ENCODE data around the gene CREB5. TPM values are rescaled to one million over a fixed set of nuclear protein-coding genes. Genes with fewer than 3 reads are reported as not detected.

The CREB5 gene
- total RNA-seq, 1 donor from 2014 or later: 4.6 TPM

- H3K36me3 Mint-ChIP-seq (ENCODE audit: insufficient read depth): no peaks in the 10 kb centered on the region
- H3K9me3 Mint-ChIP-seq (ENCODE audit: low read depth): no peaks in the 10 kb centered on the region
- DNase-seq (ENCODE audit: low spot score, unreplicated experiment): no peak
- H3K27ac Mint-ChIP-seq: no peak overlapping the region
- no peak for TF ChIP-seq CTCF (IDR thresholded peaks at IDR 0.05; ENCODE audit: unreplicated experiment)
- peaks cover 6% of the 10 kb centered on the region for H3K27me3 Mint-ChIP-seq
- peaks cover 5% of the 10 kb centered on the region for H3K4me1 Mint-ChIP-seq (ENCODE audit: low read depth)
- no peak overlapping the region for H3K4me3 Mint-ChIP-seq (ENCODE audit: low read depth)
Measured at GRCh38 chr7:28872226-28872625, 459.9 kb downstream of the CREB5 start.

DNA sequence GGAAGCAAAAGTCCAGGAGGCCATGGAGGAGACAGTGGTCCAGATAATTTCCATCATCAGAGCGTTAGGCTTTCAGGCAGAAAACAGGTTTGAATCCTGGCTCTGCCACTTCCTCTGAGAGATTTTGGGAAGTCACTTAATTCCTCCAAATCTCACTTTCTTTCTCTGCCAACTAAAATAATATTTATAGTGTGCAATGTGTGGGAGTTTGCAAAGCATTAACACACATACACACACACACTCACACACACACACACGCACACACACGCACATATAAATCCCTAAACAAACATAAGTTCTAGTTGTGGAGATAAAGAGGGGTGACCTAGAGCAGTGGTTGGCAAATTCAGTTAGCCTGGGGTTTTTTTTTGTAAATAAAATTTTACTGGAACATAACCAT lies 461.0 kb downstream of the CREB5 start:
- Mint-ChIP-seq H3K4me1 (ENCODE audit: low read depth) (peaks cover 5% of the 10 kb centered on the region), H3K36me3 (ENCODE audit: insufficient read depth) (no peaks in the 10 kb centered on the region), H3K4me3 (ENCODE audit: low read depth) (no peak overlapping the region), H3K27me3 (peaks cover 3% of the 10 kb centered on the region), H3K27ac (no peak overlapping the region), H3K9me3 (ENCODE audit: low read depth) (no peaks in the 10 kb centered on the region)
- no peak for DNase-seq (ENCODE audit: low spot score, unreplicated experiment)
- no peak for TF ChIP-seq CTCF (IDR thresholded peaks at IDR 0.05; ENCODE audit: unreplicated experiment)

- Mint-ChIP-seq H3K27ac (no peak overlapping the region), H3K4me1 (ENCODE audit: low read depth) (peaks cover 7% of the 10 kb centered on the region), H3K27me3 (peaks cover 3% of the 10 kb centered on the region), H3K36me3 (ENCODE audit: insufficient read depth) (no peaks in the 10 kb centered on the region), H3K9me3 (ENCODE audit: low read depth) (no peaks in the 10 kb centered on the region), H3K4me3 (ENCODE audit: low read depth) (no peak overlapping the region)
- no peak for TF ChIP-seq CTCF (IDR thresholded peaks at IDR 0.05; ENCODE audit: unreplicated experiment)
- no peak for DNase-seq (ENCODE audit: low spot score, unreplicated experiment)
Measured at GRCh38 chr7:28874001-28874400, 461.7 kb downstream of the CREB5 start.

Other genes with a start within 250 kb of the CREB5 start
- 6.4 and 9.1 TPM in 2 replicates for gene JAZF1, start 231.7 kb upstream of the CREB5 start, total RNA-seq

All from progenitor cell of endocrine pancreas (in vitro differentiated cells).